K562 (cell line): ENCODE measurements around the gene TAPBPL. TPM values are rescaled to one million over a fixed set of nuclear protein-coding genes. Genes with fewer than 3 reads are reported as not detected.

Source experiments
- ZNF146 ChIP-seq: IDR thresholded peaks from one replicate; pipeline ENCODE4 v1.6.1; 2018; ENCODE audit warnings: missing compliant biosample characterization; ENCODE audit not compliant: unreplicated experiment
- polyA plus RNA-seq, 8 experiments: library from polyadenylated mRNA; depleted of rRNA in 4 of 8; stranded (reverse) in 5 of 8; unstranded in 3 of 8; fragments of >200 nt; fragmentation: Nextera tagmentation in 2 of 8; fragmentation: Illumina TruSeq in 1 of 8; extraction: Ambion mirVana in 2 of 8; extraction: Trizol in 1 of 8; gene quantifications; 2 replicates each; pipeline versions ENCODE4 v1.2.1 to v1.2.3, GENCODE V29; 2011 to 2014; ENCODE audit warnings: inconsistent platforms in 1 of 8, missing spikeins in 1 of 8
- total RNA-seq, 7 experiments: library from RNA; depleted of rRNA in 6 of 7; stranded (reverse); fragments of >200 nt in 6 of 7; fragmentation: Illumina TruSeq in 2 of 7; extraction: Trizol in 2 of 7; gene quantifications; 2 replicates each; pipeline versions ENCODE4 v1.2.1 to v1.2.3, GENCODE V29; 2011 to 2021; ENCODE audit warnings: low replicate concordance in 1 of 7
- TF ChIP-seq, protein P1 (sequence below), 2 experiments: fragments of 450-650 bp; IDR thresholded peaks; 2 replicates each; pipeline ENCODE4 v1.6.1; 2016; ENCODE audit warnings: mild to moderate bottlenecking in 2 of 2, borderline replicate concordance in 1 of 2, low read depth in 1 of 2, moderate library complexity in 1 of 2

The TAPBPL gene
- total and polyA plus RNA-seq, 9 of the 15 experiments (the other 6 are each of a cell fraction or from before 2014, with no cell fraction given), result 0.29 to 1.6 (median 0.45) TPM

DNA sequence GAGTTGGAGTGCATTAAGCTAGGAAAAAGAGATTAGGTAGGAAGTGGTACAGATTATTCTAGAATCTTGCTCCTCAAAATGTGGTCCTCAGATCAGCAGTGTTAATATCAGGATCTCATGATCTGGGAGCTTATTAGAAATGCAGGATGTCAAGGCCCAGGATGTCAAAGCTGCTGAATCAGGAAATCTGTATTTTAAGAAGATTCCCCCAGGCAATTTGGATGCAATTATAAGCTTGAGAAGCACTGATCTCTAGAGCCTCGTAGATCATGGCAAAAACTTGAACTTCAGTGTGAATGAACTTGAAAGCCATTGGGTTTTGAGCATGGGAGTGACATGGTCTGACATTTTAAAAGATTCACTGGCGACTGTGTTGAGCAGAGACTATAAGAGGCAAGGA is 48.6 kb downstream of the TAPBPL start (continued):
- TF ChIP-seq, protein P1, sequence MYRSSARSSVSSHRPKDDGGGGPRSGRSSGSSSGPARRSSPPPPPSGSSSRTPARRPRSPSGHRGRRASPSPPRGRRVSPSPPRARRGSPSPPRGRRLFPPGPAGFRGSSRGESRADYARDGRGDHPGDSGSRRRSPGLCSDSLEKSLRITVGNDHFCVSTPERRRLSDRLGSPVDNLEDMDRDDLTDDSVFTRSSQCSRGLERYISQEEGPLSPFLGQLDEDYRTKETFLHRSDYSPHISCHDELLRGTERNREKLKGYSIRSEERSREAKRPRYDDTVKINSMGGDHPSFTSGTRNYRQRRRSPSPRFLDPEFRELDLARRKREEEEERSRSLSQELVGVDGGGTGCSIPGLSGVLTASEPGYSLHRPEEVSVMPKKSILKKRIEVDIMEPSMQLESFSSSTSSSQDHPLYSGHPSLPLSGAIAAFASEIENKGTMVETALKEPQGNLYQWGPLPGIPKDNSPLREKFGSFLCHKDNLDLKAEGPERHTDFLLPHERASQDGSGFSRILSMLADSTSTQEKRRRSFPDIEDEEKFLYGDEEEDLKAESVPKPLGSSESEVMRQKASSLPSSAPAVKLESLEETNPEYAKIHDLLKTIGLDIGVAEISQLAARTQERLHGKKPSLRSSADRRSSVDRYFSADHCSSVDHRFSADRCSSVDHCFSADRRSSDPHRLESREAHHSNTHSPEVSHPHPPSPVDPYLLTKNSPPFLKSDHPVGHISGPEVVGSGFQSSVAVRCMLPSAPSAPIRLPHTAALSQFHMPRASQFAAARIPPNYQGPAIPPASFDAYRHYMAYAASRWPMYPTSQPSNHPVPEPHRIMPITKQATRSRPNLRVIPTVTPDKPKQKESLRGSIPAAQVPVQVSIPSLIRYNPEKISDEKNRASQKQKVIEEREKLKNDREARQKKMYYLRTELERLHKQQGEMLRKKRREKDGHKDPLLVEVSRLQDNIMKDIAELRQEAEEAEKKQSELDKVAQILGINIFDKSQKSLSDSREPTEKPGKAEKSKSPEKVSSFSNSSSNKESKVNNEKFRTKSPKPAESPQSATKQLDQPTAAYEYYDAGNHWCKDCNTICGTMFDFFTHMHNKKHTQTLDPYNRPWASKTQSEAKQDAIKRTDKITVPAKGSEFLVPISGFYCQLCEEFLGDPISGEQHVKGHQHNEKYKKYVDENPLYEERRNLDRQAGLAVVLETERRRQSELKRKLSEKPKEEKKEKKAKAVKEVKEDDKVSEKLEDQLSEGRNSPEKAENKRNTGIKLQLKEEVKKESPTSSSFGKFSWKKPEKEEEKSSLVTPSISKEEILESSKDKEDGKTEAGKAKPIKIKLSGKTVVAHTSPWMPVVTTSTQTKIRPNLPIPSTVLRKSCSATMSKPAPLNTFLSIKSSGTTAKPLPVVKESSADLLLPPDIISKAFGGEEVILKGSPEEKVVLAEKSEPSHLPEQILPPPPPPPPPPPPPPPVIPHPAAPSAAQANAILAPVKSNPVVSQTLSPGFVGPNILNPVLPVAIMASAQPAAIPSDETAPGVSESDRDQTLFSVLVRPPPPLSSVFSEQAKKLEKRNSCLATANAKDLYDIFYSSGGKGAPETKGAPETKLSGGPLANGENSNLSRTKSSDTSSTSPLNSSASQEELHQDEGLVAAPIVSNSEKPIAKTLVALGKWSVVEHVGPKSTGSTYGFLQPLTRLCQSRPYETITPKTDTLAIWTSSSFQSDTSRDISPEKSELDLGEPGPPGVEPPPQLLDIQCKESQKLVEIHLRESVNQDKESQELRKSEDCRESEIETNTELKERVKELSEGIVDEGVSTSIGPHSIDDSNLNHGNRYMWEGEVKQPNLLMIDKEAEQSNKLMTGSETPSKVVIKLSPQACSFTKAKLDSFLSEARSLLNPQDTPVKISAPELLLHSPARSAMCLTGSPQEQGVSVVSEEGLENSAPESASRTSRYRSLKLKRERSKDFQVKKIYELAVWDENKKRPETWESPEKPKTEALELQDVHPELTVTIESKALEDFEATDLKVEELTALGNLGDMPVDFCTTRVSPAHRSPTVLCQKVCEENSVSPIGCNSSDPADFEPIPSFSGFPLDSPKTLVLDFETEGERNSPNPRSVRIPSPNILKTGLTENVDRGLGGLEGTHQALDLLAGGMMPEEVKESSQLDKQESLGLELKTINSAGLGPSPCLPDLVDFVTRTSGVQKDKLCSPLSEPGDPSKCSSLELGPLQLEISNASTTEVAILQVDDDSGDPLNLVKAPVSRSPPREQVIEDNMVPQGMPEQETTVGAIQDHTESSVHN (IDR thresholded peaks at IDR 0.05; ENCODE audit: borderline replicate concordance in 1 of 2, low read depth in 1 of 2), result no peak
- no peak for TF ChIP-seq ZNF146 (CRISPR knock-in tag)
- TF ChIP-seq, all 486 proteins: peak for 0
